AG04449 (cell line): ENCODE measurements around the gene PDIK1L.

Experiments used
- CTCF ChIA-PET: fragments of 350-600 bp; formaldehyde crosslinking; extraction: SDS; loops from one replicate; lab custom pipeline; 2021; ENCODE audit warnings: antibody characterized with exemption; lab: Yijun Ruan, JAX
- POLR2A ChIA-PET: fragments of 400-600, 350-600 bp; formaldehyde crosslinking; extraction: SDS; loops from one replicate; lab custom pipeline; 2020; ENCODE audit warnings: antibody characterized with exemption, inconsistent platforms; lab: Yijun Ruan, JAX
- DNase-seq: peaks from one replicate; pipeline ENCODE4 v3.0.0-alpha.2; 2010; ENCODE audit warnings: low read depth, low spot score
- H3K4me3 ChIP-seq: 2 replicates; pipeline ENCODE4 v1.5.1; 2011; ENCODE audit warnings: low read depth, mild to moderate bottlenecking, control low read depth, low read length
- CTCF ChIP-seq: IDR thresholded peaks from one replicate; pipeline ENCODE4 v1.5.1; 2011; ENCODE audit warnings: mild to moderate bottlenecking, moderate library complexity, low read length, control low read depth, inconsistent platforms; ENCODE audit not compliant: insufficient read depth; ENCODE audit errors: missing control alignments

Gene PDIK1L

GRCh38 chr1:26164861-26165842 is 53.5 kb downstream of the PDIK1L start:
- no peak overlapping the region for H3K4me3 ChIP-seq
- CTCF ChIA-PET: interaction anchor here (0.7 to 6.1 kb wide), 16 partner anchors 10 to 157 kb away, joined by 3 to 36 read pairs (median 6); partner anchors contain the start of gene CEP85
- no peak for DNase-seq
- no peak for TF ChIP-seq CTCF
- POLR2A ChIA-PET: no interaction called here

- no peak for DNase-seq
- H3K4me3 ChIP-seq: no peak overlapping the region
- TF ChIP-seq CTCF: no peak
- ChIA-PET POLR2A (no interaction called here), CTCF (interaction anchor here (1.2 to 6.1 kb wide), 5 partner anchors 60 to 229 kb away, joined by 3 to 36 read pairs (median 8); no protein-coding TSS in a partner anchor)
These were observed 55.2 kb downstream of the PDIK1L start for GRCh38 chr1:26166719-26167281.

- DNase-seq: no peak
- peak within 1 kb of the TSS; percentile 93 for H3K4me3 ChIP-seq
- POLR2A ChIA-PET: no interaction called here
- CTCF ChIA-PET: interaction anchor here (0.9 to 6.1 kb wide), 19 partner anchors 11 to 222 kb away, joined by 3 to 39 read pairs (median 6); partner anchors contain the start of genes CATSPER4, CEP85 and EXTL1
- no peak for TF ChIP-seq CTCF
These were observed 57.0 kb downstream of the PDIK1L start, which contains the start of gene C1orf232 for GRCh38 chr1:26168410-26169197. Gene C1orf232 (minus strand): TSS chr1:26168963. CDS start chr1:26168499, 464 bp downstream.

GRCh38 chr1:26169198-26169554 is 57.6 kb downstream of the PDIK1L start:
- ChIA-PET POLR2A (interaction anchor here (0.6 kb wide), 2 partner anchors 153 to 232 kb away, joined by 4 read pairs; no protein-coding TSS in a partner anchor), CTCF (interaction anchor here (0.6 to 6.1 kb wide), 38 partner anchors 8 to 248 kb away, joined by 3 to 39 read pairs (median 5); partner anchors contain the start of genes CATSPER4, CEP85 and CNKSR1)
- peak overlapping the region; percentile 93 for H3K4me3 ChIP-seq
- DNase-seq: no peak
- TF ChIP-seq CTCF: no peak

GRCh38 chr1:26169669-26170471 is 58.2 kb downstream of the PDIK1L start, which contains the start of gene ZNF593:
Gene ZNF593 (plus strand): TSS chr1:26169908. CDS start chr1:26169984, 76 bp downstream.
- POLR2A ChIA-PET: interaction anchor here (0.6 to 0.7 kb wide), 3 partner anchors 58 to 232 kb away, joined by 3 to 4 read pairs (median 4); partner anchors contain the start of gene PDIK1L
- peak; percentile 19 for DNase-seq
- TF ChIP-seq CTCF: peak; percentile 100
- H3K4me3 ChIP-seq: peak within 1 kb of the TSS; percentile 93
- CTCF ChIA-PET: interaction anchor here (0.6 to 6.1 kb wide), 46 partner anchors 8 to 247 kb away, joined by 3 to 39 read pairs (median 5); partner anchors contain the start of genes CATSPER4, CD52, CEP85 and CNKSR1
